ENCODE measurements around the gene PCDHA9. TPM values are rescaled to one million over a fixed set of nuclear protein-coding genes. Genes with fewer than 3 reads are reported as not detected.
"Not testable (repeated sequence)": the region's sequence is repeated elsewhere in the genome, so short reads cannot be mapped to it uniquely, and the experiment has no call there.

PCDHA9 gene
- total RNA-seq, 2 donors from 2014 or later: 1.3 to 3.3 TPM

DNA sequence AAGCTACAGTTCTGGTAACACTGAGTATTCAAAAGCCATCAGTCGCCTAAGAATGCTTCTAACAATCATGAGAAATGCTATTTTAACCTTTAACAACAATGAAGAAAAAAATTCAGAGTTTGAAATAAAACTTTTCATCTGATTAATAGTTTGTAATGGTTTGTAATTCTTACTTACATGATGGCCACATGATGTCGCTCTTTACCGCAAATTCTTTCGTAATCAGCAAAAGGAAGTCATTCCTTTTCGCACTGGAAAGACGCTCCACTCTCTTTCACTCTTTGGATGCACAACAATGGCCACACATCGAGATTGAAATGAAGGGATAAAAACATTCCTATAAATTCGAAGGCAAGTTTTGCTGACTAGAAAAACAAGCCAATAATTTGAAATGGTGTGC, 14.2 kb upstream of the PCDHA9 start, which contains the start of gene PCDHA7:
Gene PCDHA7, plus strand, starts transcription at position 277 of the 400 bp plus-strand sequence. Its CDS starts 115 bp downstream, at position 392.
- H3K27me3 ChIP-seq: no peaks in the 10 kb centered on the region
- WGBS, 2 donors: 6 to 12% methylated on average over 8 of the region's 8 CpGs
- no peak within 1 kb of the TSS for H3K4me3 ChIP-seq
- H3K27ac ChIP-seq: no peak within 1 kb of the TSS
- DNase-seq (no peak), ATAC-seq (no peak)
- no peaks in the 10 kb centered on the region for H3K36me3 ChIP-seq (replicated peaks in 1 of 2; ENCODE audit: insufficient read depth in 1 of 2, low read depth in 2 of 2)
- peaks cover 0 to 34% (median 0%) of the 10 kb centered on the region in 3 donors for H3K9me3 ChIP-seq
- TF ChIP-seq POLR2A (IDR thresholded peaks at IDR 0.05): no peak
- TF ChIP-seq, protein P1, sequence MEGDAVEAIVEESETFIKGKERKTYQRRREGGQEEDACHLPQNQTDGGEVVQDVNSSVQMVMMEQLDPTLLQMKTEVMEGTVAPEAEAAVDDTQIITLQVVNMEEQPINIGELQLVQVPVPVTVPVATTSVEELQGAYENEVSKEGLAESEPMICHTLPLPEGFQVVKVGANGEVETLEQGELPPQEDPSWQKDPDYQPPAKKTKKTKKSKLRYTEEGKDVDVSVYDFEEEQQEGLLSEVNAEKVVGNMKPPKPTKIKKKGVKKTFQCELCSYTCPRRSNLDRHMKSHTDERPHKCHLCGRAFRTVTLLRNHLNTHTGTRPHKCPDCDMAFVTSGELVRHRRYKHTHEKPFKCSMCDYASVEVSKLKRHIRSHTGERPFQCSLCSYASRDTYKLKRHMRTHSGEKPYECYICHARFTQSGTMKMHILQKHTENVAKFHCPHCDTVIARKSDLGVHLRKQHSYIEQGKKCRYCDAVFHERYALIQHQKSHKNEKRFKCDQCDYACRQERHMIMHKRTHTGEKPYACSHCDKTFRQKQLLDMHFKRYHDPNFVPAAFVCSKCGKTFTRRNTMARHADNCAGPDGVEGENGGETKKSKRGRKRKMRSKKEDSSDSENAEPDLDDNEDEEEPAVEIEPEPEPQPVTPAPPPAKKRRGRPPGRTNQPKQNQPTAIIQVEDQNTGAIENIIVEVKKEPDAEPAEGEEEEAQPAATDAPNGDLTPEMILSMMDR (IDR thresholded peaks at IDR 0.05): peak in 3 of 7 experiments; percentile 5 to 19 (median 7)
- intact Hi-C loops (cut with DNase I): no loop called here
- no peaks in the 10 kb centered on the region for H3K4me1 ChIP-seq

DNA sequence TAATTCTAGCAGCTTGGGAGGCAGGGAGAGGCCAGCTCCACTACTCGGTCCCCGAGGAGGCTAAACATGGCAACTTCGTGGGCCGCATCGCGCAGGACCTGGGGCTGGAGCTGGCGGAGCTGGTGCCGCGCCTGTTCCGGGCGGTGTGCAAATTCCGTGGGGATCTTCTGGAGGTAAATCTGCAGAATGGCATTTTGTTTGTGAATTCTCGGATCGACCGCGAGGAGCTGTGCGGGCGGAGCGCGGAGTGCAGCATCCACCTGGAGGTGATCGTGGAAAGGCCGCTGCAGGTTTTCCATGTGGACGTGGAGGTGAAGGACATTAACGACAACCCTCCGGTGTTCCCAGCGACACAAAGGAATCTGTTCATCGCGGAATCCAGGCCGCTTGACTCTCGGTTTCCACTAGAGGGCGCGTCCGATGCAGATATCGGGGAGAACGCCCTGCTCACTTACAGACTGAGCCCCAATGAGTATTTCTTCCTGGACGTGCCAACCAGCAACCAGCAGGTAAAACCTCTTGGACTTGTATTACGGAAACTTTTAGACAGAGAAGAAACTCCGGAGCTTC, 13.7 kb upstream of the PCDHA9 start:
- DNase-seq; H3K36me3 ChIP-seq (replicated peaks in 1 of 2; ENCODE audit: insufficient read depth in 1 of 2, low read depth in 2 of 2); H3K4me3 ChIP-seq; ATAC-seq; H3K4me1 ChIP-seq; intact Hi-C loops (cut with DNase I); H3K27ac ChIP-seq; H3K27me3 ChIP-seq: not testable (repeated sequence)
- peaks cover 0 to 29% (median 0%) of the 10 kb centered on the region in 3 donors for H3K9me3 ChIP-seq
- 13 to 24% methylated on average over 16 to 26 of the region's 38 CpGs for WGBS, 2 donors

DNA sequence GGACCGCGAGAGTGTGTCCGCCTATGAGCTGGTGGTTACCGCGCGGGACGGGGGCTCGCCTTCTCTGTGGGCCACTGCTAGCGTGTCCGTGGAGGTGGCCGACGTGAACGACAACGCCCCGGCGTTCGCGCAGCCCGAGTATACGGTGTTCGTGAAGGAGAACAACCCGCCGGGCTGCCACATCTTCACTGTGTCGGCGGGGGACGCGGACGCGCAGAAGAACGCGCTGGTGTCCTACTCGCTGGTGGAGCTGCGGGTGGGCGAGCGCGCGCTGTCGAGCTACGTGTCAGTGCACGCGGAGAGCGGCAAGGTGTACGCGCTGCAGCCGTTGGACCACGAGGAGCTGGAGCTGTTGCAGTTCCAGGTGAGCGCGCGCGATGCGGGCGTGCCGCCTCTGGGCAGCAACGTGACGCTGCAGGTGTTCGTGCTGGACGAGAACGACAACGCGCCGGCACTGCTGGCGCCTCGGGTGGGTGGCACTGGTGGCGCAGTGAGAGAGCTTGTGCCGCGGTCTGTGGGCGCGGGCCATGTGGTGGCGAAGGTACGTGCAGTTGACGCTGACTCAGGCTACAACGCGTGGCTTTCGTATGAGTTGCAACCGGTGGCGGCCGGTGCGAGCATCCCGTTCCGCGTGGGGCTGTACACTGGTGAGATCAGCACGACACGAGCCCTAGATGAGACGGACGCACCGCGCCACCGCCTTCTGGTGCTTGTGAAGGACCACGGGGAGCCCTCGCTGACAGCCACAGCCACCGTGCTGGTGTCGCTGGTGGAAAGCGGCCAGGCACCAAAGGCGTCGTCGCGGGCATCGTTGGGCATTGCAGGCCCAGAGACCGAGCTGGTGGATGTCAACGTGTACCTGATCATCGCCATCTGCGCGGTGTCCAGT, 12.3 kb upstream of the PCDHA9 start:
- WGBS, 2 donors: 31 to 41% methylated on average over 26 to 101 of the region's 103 CpGs
- intact Hi-C loops (cut with DNase I): no loop called here
- no peak overlapping the region for H3K27ac ChIP-seq
- H3K36me3 ChIP-seq (replicated peaks in 1 of 2; ENCODE audit: insufficient read depth in 1 of 2, low read depth in 2 of 2): no peaks in the 10 kb centered on the region
- no peak for TF ChIP-seq POLR2A (IDR thresholded peaks at IDR 0.05)
- TF ChIP-seq, protein P1 (IDR thresholded peaks at IDR 0.05): no peak
- DNase-seq (no peak), ATAC-seq (no peak)
- no peaks in the 10 kb centered on the region for H3K4me1 ChIP-seq
- H3K9me3 ChIP-seq: peaks cover 0 to 22% (median 0%) of the 10 kb centered on the region in 3 donors
- no peak overlapping the region for H3K4me3 ChIP-seq
- no peaks in the 10 kb centered on the region for H3K27me3 ChIP-seq

DNA sequence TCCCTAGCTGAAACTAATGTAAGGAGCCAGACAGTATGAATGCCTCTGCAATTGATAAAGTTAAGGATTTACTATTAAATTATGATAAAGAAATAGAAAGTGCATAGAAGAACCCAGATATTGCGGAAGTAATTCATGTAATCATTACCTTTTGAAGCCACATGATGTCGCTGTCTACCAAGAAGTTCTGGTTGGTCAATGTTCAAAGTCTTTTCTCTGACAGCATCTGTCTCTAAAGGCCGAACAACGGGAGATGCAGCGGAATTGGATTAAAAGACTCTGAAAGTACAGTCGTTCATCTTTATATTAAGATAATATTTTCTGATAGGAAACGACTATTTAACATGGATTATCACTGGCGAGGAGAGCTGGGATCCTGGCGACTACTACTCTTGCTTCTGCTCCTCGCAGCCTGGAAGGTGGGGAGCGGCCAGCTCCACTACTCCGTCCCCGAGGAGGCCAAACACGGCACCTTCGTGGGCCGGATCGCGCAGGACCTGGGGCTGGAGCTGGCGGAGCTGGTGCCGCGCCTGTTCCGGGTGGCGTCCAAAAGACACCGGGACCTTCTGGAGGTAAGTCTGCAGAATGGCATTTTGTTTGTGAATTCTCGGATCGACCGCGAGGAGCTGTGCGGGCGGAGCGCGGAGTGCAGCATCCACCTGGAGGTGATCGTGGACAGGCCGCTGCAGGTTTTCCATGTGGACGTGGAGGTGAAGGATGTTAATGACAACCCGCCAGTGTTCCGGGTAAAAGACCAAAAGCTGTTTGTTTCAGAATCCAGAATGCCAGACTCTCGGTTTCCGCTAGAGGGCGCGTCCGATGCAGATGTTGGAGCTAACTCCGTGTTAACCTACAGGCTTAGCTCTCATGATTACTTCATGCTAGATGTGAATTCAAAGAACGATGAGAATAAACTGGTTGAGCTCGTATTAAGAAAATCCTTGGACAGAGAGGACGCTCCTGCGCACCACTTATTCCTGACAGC, 6.9 kb upstream of the PCDHA9 start, which contains the start of gene PCDHA8:
Gene PCDHA8, plus strand, starts transcription at position 210 of the 985 bp plus-strand sequence. Its CDS starts 135 bp downstream, at position 345.
- no peak within 1 kb of the TSS for H3K27ac ChIP-seq
- no peak within 1 kb of the TSS for H3K4me3 ChIP-seq
- intact Hi-C loops (cut with DNase I): no loop called here
- DNase-seq (no peak), ATAC-seq (no peak)
- 17 to 25% methylated on average over 38 to 47 of the region's 47 CpGs for WGBS, 2 donors
- H3K4me1 ChIP-seq: no peaks in the 10 kb centered on the region
- H3K36me3 ChIP-seq (replicated peaks in 1 of 2; ENCODE audit: insufficient read depth in 1 of 2, low read depth in 2 of 2): no peaks in the 10 kb centered on the region
- H3K27me3 ChIP-seq: no peaks in the 10 kb centered on the region
- TF ChIP-seq POLR2A (IDR thresholded peaks at IDR 0.05): no peak
- TF ChIP-seq, protein P1 (IDR thresholded peaks at IDR 0.05): no peak
- H3K9me3 ChIP-seq: peaks cover 0 to 27% (median 0%) of the 10 kb centered on the region in 3 donors

Data from body of pancreas (tissue), 4 donors.